Medulla oblongata (tissue), 1 donor: Measurements from ENCODE around the gene UVRAG.
A peak's percentile ranks its signal among the peaks of the same experiment; 100 is the strongest.

Experiments used
- DNase-seq: peaks from one replicate; pipeline ENCODE4 v3.0.0-alpha.2; 2015; ENCODE audit errors: extremely low spot score

Gene UVRAG

GRCh38 chr11:75783416-75784084, 31.5 kb upstream of the UVRAG start:
- no peak for DNase-seq

- DNase-seq, result no peak
Observed at GRCh38 chr11:75784085-75784478, 30.9 kb upstream of the UVRAG start.

- no peak for DNase-seq
Observed at GRCh38 chr11:75784506-75784905, 30.5 kb upstream of the UVRAG start.

GRCh38 chr11:75785187-75785586, 29.8 kb upstream of the UVRAG start:
- no peak for DNase-seq

GRCh38 chr11:75786101-75786736, 28.8 kb upstream of the UVRAG start:
- no peak for DNase-seq

- DNase-seq, result no peak
Observed at GRCh38 chr11:75789521-75789920, 25.5 kb upstream of the UVRAG start.

- no peak for DNase-seq
Observed at GRCh38 chr11:75790986-75791385, 24.0 kb upstream of the UVRAG start.

GRCh38 chr11:75792127-75792731, 22.8 kb upstream of the UVRAG start:
- DNase-seq, result no peak

- no peak for DNase-seq
Observed at GRCh38 chr11:75792997-75793800, 21.8 kb upstream of the UVRAG start.

- DNase-seq, result no peak
Observed at GRCh38 chr11:75793966-75794365, 21.0 kb upstream of the UVRAG start.

GRCh38 chr11:75795276-75796090, 19.5 kb upstream of the UVRAG start:
- no peak for DNase-seq

GRCh38 chr11:75796091-75796435, 18.9 kb upstream of the UVRAG start:
- DNase-seq, result no peak

GRCh38 chr11:75797116-75797515, 17.9 kb upstream of the UVRAG start:
- DNase-seq, result no peak

GRCh38 chr11:75797792-75798191, 17.2 kb upstream of the UVRAG start:
- DNase-seq, result no peak

- no peak for DNase-seq
Observed at GRCh38 chr11:75800136-75800675, 14.8 kb upstream of the UVRAG start.

GRCh38 chr11:75800728-75801361, 14.2 kb upstream of the UVRAG start:
- peak; percentile 60 for DNase-seq

- DNase-seq, result peak; percentile 77
Observed at GRCh38 chr11:75801362-75802020, 13.5 kb upstream of the UVRAG start.

- no peak for DNase-seq
Observed at GRCh38 chr11:75802021-75802912, 12.7 kb upstream of the UVRAG start.
